Astrocyte of the cerebellum (primary cell): ENCODE measurements around the gene DEPP1.

ENCODE experiments used
- DNase-seq: peaks from one replicate; pipeline ENCODE4 v3.0.0-alpha.2; 2011; ENCODE audit warnings: low read depth
- H3K4me3 ChIP-seq: 2 replicates; pipeline ENCODE4 v1.5.1; 2011; ENCODE audit warnings: mild to moderate bottlenecking, low read depth, low read length, moderate library complexity
- in situ Hi-C: cut with HindIII; loops from 2 replicates; pipeline ENCODE4 v1.10.0; 2017; ENCODE audit warnings: low sequenced_read_pairs
- TF ChIP-seq, protein P1 (sequence below): IDR thresholded peaks from 2 replicates; pipeline ENCODE4 v1.5.1; 2012; ENCODE audit warnings: low read length, low read depth, moderate library complexity, mild to moderate bottlenecking; ENCODE audit errors: missing control alignments

Gene DEPP1

DNA sequence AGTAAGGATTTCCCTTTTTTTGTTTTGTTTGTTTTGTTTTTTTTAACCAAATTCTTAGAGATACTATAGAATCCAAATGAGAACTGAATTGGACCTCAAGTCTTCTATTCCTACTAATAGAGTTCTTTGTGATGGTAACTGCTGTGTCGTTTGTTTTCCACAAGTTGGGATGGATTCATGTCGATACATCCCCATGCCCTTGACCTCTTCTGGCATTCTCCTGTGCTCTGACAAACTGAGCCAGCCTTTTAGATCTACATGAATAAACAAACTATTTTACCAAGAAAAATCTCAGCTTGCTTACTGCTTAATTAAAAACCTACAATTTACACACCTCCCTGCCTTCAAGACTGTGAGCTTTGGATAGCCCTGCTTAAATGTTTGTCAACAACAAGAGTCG, 26.1 kb upstream of the DEPP1 start:
- H3K4me3 ChIP-seq, result no peak overlapping the region
- TF ChIP-seq, protein P1, sequence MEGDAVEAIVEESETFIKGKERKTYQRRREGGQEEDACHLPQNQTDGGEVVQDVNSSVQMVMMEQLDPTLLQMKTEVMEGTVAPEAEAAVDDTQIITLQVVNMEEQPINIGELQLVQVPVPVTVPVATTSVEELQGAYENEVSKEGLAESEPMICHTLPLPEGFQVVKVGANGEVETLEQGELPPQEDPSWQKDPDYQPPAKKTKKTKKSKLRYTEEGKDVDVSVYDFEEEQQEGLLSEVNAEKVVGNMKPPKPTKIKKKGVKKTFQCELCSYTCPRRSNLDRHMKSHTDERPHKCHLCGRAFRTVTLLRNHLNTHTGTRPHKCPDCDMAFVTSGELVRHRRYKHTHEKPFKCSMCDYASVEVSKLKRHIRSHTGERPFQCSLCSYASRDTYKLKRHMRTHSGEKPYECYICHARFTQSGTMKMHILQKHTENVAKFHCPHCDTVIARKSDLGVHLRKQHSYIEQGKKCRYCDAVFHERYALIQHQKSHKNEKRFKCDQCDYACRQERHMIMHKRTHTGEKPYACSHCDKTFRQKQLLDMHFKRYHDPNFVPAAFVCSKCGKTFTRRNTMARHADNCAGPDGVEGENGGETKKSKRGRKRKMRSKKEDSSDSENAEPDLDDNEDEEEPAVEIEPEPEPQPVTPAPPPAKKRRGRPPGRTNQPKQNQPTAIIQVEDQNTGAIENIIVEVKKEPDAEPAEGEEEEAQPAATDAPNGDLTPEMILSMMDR, result no peak
- DNase-seq, result no peak
- in situ Hi-C loops, result loop anchor here (5.0 kb wide), 1 partner anchor 42 kb away; no protein-coding TSS in a partner anchor

DNA sequence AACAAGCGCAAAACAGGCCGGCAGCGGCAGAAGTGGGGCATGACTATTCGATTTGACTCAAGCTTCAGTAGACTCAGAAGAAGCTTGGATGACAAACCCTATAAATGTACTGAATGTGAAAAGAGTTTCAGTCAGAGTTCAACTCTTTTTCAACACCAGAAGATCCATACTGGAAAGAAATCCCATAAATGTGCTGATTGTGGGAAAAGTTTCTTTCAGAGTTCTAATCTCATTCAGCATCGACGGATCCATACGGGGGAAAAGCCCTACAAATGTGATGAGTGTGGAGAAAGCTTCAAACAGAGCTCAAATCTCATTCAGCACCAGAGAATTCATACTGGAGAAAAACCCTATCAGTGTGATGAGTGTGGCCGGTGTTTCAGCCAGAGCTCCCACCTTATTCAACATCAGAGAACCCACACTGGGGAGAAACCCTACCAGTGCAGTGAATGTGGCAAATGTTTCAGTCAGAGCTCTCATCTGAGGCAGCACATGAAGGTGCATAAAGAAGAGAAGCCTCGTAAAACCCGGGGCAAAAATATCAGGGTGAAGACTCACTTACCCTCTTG, 24.9 kb upstream of the DEPP1 start:
- H3K4me3 ChIP-seq, result no peak overlapping the region
- no peak for DNase-seq
- in situ Hi-C loops, result loop anchor here (5.0 kb wide), 1 partner anchor 41 kb away; no protein-coding TSS in a partner anchor
- TF ChIP-seq, protein P1, result no peak

DNA sequence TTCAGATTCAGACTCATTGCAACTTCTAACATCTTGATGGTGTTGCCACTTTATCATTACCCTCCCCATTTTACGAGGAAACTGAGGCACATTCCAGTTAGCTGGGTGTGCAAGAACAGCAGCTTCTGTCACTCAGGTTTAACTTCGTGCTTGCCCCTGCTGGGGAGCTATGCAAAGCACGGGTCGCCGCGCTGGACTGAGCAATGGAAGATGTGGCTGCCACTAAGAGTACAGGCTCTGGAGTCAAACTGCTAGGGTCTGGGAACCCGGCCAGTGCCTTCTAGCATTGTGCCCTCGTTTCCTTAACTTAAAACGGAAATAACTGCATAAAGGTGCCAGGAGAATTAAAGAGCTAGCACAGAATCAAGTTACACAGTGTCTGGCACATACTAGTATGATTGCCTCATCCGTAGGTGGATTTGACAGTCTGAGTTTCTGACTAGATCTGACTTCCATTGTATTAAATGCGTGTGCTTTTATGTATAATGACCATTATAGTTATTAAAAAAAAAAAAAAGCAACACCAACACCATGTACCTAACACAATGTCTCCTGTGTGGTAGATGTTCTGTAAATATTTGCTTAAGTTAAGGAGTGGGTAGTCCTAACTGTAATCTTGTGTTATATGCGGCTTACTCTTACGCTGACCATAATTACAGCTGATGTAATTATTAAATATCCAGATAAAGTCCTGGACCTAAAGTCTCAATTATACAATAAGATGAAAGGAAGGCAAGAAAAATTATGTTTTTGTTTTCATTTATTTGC, 23.0 kb upstream of the DEPP1 start:
- in situ Hi-C loops, result loop anchor here (5.0 kb wide), 1 partner anchor 39 kb away; no protein-coding TSS in a partner anchor
- peak overlapping the region; percentile 53 for H3K4me3 ChIP-seq
- no peak for DNase-seq
- TF ChIP-seq, protein P1, result peak; percentile 25

DNA sequence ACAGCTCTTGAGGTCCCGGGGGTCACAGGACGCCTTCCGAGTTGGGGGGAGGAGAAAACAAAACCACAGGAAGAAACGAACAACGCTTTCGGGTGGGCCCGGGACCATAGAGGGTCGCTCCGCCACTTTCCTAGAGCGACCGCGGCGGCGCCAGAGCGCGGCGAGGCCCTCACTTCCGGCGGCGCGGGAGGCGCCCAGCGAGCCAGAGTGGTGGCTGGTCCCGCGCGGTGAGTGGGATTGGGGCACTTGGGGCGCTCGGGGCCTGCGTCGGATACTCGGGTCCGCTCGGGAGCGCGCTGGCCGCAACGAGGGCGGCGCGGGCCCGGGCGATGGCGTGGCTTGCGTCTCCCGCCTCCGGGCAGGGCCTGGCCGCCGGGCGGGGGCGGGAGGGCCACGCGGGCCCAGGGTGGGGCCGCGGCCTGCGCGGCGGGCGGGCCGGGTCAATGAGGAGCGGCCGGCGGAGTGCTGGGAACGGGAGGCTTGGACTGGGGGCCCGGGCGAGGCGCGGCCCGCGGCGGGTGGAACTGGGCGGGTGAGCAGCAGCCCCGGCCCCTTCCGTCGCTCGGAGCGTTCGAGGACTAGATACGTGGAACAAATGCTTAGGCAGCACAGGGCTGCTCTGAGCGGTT, 22.3 kb upstream of the DEPP1 start, which contains the start of gene ZNF22:
Gene ZNF22 (plus strand): TSS at position 172 of the 629 bp plus-strand sequence. CDS start 2,446 bp downstream, outside the sequence.
- no peak for DNase-seq
- peak within 1 kb of the TSS; percentile 53 for H3K4me3 ChIP-seq
- TF ChIP-seq, protein P1, result no peak
- in situ Hi-C loops, result loop anchor here (5.0 kb wide), 1 partner anchor 39 kb away; no protein-coding TSS in a partner anchor

DNA sequence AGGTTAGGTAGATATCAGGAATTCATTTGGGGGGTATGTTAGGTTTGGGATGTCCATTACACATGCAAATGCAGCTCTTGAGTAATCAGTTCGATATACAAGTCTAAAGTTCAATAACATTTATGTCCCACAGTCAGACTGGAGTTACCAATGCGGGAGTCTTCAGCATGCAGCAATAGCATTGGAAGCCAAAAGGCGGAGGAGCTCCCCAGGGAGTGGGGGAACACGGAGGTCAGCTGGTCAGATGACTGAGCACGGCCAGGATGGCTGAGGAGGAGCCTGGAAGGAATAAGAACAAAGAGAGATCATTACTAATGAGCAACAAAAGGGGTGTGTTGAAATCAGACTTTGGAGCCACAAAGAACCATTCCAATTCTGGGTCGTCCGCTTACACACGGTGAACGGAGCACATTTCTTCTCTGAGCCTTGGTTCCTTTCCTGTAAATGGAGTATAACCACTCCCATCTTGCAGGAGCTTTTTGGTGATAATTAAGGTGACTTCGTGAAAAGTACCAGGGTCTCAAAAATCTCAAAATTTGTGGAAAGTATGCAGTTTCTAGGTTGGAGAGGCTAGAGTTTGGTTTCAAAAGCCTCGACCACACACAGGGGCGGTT, 21.6 kb upstream of the DEPP1 start:
- peak overlapping the region; percentile 53 for H3K4me3 ChIP-seq
- TF ChIP-seq, protein P1, result no peak
- no peak for DNase-seq
- in situ Hi-C loops, result loop anchor here (5.0 kb wide), 1 partner anchor 38 kb away; no protein-coding TSS in a partner anchor

DNA sequence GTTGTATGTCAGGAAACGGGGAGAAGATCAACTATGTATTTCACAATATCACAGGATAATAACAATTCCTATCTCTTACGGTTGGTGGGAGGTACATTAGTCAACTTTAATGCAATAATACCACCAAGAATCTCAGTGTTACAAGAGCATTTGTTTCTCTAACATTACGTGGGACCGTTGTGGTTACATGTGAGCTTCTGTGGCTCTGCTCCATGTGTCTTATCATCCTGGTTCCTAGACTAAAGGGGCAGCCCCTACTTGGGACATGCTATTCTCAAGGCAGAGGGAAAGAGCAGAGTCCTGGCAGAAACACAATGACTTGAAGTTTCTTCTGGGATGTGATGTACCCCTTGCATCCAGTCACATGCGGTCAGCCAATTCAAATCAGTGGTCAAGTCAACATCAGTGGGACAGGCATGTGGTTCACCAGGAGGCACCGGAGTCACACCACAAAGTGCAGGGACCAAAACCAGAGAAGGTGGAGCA, 19.6 kb upstream of the DEPP1 start:
- DNase-seq, result no peak
- H3K4me3 ChIP-seq, result no peak overlapping the region
- in situ Hi-C loops, result no loop called here
- TF ChIP-seq, protein P1, result no peak
